Suprapubic skin (tissue), 3 donors: Measurements from ENCODE around the gene AMPD3.

ENCODE experiments used
- CTCF ChIP-seq, 2 donors: fragments of 200-600 bp in 1 of 2; fragments of 450-650 bp in 1 of 2; sonication (generic) in 1 of 2; IDR thresholded peaks; one replicate each; pipeline ENCODE4 v1.5.1; 2016 to 2019; ENCODE audit warnings: antibody characterized with exemption in 2 of 2, mild to moderate bottlenecking in 1 of 2, moderate library complexity in 1 of 2
- EP300 ChIP-seq: sonication (generic); formaldehyde crosslinking; IDR thresholded peaks from one replicate; pipeline ENCODE4 v1.6.1; 2017; ENCODE audit warnings: antibody characterized with exemption
- POLR2A ChIP-seq, 2 donors: fragments of 450-650 bp; IDR thresholded peaks; one replicate each; pipeline ENCODE4 v1.6.1; 2017; ENCODE audit warnings: antibody characterized with exemption in 2 of 2, mild to moderate bottlenecking in 2 of 2, moderate library complexity in 2 of 2

- TF ChIP-seq EP300 (no peak), CTCF (IDR thresholded peaks at IDR 0.05) (no peak), POLR2A (IDR thresholded peaks at IDR 0.05) (no peak)
Measured at GRCh38 chr11:10539339-10539738, 84.3 kb downstream of the AMPD3 start.
